ENCODE results near the gene SCN3A.

DNA sequence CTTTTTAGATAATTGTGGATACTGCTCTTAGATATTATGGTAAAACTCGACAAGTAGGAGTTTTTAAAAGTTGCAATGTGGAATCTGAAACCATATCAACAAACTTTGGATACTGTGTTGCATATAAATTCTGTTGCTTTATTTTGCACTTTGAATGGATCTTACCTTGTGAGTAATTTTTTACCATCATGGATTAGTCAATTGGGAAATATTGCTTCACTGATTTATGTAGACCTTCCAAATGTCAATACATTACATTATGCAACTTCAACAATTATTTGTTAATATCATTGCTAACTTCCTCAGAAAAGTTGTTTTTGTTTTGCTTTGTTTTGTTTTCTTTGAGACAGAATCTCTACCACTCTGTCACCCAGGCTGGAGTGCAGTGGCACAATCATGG lies 146.5 kb downstream of the SCN3A start:
- TF ChIP-seq, protein P1, sequence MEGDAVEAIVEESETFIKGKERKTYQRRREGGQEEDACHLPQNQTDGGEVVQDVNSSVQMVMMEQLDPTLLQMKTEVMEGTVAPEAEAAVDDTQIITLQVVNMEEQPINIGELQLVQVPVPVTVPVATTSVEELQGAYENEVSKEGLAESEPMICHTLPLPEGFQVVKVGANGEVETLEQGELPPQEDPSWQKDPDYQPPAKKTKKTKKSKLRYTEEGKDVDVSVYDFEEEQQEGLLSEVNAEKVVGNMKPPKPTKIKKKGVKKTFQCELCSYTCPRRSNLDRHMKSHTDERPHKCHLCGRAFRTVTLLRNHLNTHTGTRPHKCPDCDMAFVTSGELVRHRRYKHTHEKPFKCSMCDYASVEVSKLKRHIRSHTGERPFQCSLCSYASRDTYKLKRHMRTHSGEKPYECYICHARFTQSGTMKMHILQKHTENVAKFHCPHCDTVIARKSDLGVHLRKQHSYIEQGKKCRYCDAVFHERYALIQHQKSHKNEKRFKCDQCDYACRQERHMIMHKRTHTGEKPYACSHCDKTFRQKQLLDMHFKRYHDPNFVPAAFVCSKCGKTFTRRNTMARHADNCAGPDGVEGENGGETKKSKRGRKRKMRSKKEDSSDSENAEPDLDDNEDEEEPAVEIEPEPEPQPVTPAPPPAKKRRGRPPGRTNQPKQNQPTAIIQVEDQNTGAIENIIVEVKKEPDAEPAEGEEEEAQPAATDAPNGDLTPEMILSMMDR (IDR thresholded peaks at IDR 0.05), result no peak
- no peak for TF ChIP-seq EZH2 (IDR thresholded peaks at IDR 0.05; ENCODE audit: borderline replicate concordance, insufficient read depth, low read depth, low read length, poor library complexity, severe bottlenecking)
